Measurements from ENCODE around the gene DEPP1.
"Not testable (repeated sequence)": the region's sequence is repeated elsewhere in the genome, so short reads cannot be mapped to it uniquely, and the experiment has no call there.

The DEPP1 gene, protein sequence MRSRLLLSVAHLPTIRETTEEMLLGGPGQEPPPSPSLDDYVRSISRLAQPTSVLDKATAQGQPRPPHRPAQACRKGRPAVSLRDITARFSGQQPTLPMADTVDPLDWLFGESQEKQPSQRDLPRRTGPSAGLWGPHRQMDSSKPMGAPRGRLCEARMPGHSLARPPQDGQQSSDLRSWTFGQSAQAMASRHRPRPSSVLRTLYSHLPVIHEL
- 0 reads per million in 3 donors for total RNA-seq

DNA sequence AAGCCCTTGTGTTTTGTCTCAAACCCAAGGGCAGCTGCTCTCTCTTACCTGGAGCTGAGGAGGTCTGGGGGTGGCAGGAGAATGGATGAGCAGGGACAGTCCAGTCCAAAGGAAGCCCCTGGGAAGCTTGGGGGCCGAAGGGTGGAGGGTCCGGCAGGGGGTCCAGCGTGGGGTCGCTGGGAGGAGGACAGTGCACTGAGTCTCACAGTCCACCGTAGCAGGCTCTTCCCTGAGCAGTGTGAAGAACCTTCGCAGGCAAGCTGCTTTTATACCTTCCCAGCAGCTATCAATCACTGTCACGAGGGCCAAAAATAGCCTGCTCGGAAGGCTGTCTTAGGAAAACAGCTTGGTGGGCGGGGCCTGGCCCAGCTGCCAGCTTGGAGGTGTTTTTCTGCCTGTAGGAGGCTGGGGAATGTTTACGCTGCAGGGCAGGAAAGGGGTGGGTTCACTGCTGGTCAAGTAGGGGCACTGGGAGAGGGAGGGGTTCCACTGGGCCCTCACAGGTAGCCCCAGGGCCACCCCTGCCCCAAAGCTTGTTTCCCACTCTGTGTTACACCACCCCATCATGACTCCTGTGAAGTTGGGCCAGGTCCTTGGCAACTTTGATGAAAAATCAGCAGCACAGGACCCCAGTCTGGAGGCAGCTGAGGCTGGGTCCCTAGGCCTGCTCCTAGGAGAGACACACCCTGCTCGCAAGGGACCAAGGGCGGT is at the start of gene DEPP1:
TSS of gene DEPP1 (minus strand) at position 240 of the 711 bp plus-strand sequence. CDS start 779 bp downstream, outside the sequence.
- H3K27me3 ChIP-seq (replicated peaks; ENCODE audit: control insufficient read depth, insufficient read depth, low read length, poor library complexity, severe bottlenecking): no peaks in the 10 kb centered on the region
- no peaks in the 10 kb centered on the region for H3K36me3 ChIP-seq (ENCODE audit: control insufficient read depth, insufficient read depth, low read length)
- H3K27ac ChIP-seq (ENCODE audit: insufficient read depth, low read length, poor library complexity, severe bottlenecking): no peak within 1 kb of the TSS
- no peak for DNase-seq
- H3K4me1 ChIP-seq (ENCODE audit: control insufficient read depth, insufficient read depth, low read length, poor library complexity, severe bottlenecking): peaks cover 8% of the 10 kb centered on the region
- H3K9me3 ChIP-seq (ENCODE audit: control insufficient read depth, low read length): no peaks in the 10 kb centered on the region
- no peak within 1 kb of the TSS for H3K4me3 ChIP-seq (ENCODE audit: insufficient read depth, low read depth, low read length, poor library complexity, severe bottlenecking)

DNA sequence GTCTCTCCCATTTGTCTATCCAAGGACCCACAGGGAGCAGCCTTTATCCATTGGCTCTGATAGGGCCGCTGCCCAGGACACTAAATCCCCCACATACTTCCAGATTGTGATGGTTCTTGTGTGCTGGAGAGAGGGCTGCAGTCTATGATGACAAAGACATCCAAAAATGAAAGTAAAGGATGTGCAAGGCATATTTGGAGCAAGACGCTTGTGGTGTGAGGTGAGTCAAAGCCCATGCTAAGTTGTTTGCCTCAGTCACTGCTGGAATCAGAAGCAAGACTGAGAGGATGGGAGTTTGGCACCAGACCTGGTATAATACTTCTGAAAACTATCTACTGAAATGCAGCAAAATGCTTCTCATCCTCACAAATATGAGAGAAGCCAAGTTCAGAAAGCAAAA is 44.8 kb upstream of the DEPP1 start:
- no peak for DNase-seq
- Histone ChIP-seq H3K4me1 (ENCODE audit: control insufficient read depth, insufficient read depth, low read length, poor library complexity, severe bottlenecking) (no peaks in the 10 kb centered on the region), H3K9me3 (ENCODE audit: control insufficient read depth, low read length) (no peaks in the 10 kb centered on the region), H3K36me3 (ENCODE audit: control insufficient read depth, insufficient read depth, low read length) (no peaks in the 10 kb centered on the region), H3K27ac (ENCODE audit: insufficient read depth, low read length, poor library complexity, severe bottlenecking) (no peak overlapping the region), H3K4me3 (ENCODE audit: insufficient read depth, low read depth, low read length, poor library complexity, severe bottlenecking) (no peak overlapping the region), H3K27me3 (replicated peaks; ENCODE audit: control insufficient read depth, insufficient read depth, low read length, poor library complexity, severe bottlenecking) (no peaks in the 10 kb centered on the region)

DNA sequence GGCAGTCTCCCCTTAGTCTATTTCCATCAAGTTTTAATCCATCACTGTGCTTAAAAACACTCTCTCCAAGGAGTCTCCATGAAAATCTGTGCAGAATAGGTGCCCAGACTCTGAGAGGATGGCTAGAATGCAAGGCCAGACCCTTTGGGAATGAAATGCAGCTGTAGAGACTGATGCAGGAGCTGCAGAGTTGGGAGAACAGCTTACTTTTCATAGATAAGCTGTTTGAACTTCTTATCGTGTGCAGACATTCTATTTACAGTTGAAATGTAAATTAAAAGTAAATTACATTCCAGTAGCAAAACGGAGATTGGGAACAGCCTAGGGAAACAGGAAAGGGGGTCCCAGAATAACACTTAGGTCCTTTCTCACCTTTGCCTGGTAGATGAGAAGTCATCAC is 37.0 kb upstream of the DEPP1 start:
- no peaks in the 10 kb centered on the region for H3K4me1 ChIP-seq (ENCODE audit: control insufficient read depth, insufficient read depth, low read length, poor library complexity, severe bottlenecking)
- H3K27me3 ChIP-seq (replicated peaks; ENCODE audit: control insufficient read depth, insufficient read depth, low read length, poor library complexity, severe bottlenecking): no peaks in the 10 kb centered on the region
- no peak overlapping the region for H3K4me3 ChIP-seq (ENCODE audit: insufficient read depth, low read depth, low read length, poor library complexity, severe bottlenecking)
- DNase-seq: no peak
- H3K36me3 ChIP-seq (ENCODE audit: control insufficient read depth, insufficient read depth, low read length): no peaks in the 10 kb centered on the region
- no peaks in the 10 kb centered on the region for H3K9me3 ChIP-seq (ENCODE audit: control insufficient read depth, low read length)
- no peak overlapping the region for H3K27ac ChIP-seq (ENCODE audit: insufficient read depth, low read length, poor library complexity, severe bottlenecking)

DNA sequence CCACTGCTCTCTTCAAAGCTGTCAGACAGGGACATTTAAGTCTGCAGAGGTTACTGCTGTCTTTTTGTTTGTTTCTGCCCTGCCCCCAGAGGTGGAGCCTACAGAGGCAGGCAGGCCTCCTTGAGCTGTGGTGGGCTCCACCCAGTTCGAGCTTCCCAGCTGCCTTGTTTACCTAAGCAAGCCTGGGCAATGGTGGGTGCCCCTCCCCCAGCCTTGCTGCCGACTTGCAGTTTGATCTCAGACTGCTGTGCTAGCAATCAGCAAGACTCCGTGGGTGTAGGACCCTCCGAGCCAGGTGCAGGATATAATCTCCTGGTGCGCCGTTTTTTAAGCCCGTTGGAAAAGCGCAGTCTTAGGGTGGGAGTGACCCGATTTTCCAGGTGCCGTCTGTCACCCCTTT is 35.9 kb upstream of the DEPP1 start:
- not testable (repeated sequence) for H3K4me3 ChIP-seq (ENCODE audit: insufficient read depth, low read depth, low read length, poor library complexity, severe bottlenecking); DNase-seq

DNA sequence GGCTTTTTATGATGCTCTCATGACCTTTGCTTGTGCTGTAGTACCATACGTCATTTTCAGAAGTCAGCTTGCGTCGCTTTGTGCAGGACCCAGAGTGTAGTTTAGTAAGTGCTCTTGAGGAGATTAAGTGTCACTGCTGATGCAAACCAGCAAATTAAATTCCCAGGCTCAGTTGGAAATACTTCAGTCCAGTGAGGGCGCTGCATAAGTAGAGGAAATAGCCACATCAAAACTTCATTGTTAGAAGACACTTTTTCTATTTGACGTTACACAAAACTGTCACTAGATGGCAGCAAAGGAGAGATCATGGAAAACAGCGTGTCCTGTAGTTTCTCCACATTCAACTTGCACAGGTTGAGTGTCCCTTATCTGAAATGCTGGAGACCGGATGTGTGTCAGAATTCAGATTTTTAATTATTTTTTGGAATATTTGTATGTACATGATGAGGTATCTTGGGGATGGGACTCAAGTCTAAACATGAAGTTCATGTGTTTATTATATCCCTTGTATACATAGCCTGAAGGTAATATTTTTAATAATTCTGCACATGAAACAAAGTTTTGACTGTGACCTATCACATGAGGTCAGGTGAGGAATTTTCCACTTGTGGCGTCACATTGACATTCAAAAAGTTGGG is 30.0 kb upstream of the DEPP1 start:
- Histone ChIP-seq H3K27ac (ENCODE audit: insufficient read depth, low read length, poor library complexity, severe bottlenecking) (no peak overlapping the region), H3K9me3 (ENCODE audit: control insufficient read depth, low read length) (no peaks in the 10 kb centered on the region), H3K4me1 (ENCODE audit: control insufficient read depth, insufficient read depth, low read length, poor library complexity, severe bottlenecking) (no peaks in the 10 kb centered on the region), H3K27me3 (replicated peaks; ENCODE audit: control insufficient read depth, insufficient read depth, low read length, poor library complexity, severe bottlenecking) (no peaks in the 10 kb centered on the region), H3K36me3 (ENCODE audit: control insufficient read depth, insufficient read depth, low read length) (peaks cover 6% of the 10 kb centered on the region), H3K4me3 (ENCODE audit: insufficient read depth, low read depth, low read length, poor library complexity, severe bottlenecking) (no peak overlapping the region)
- DNase-seq: peak in 1 of 3 donors; percentile 14

More for the DNA sequence above, 35.9 kb upstream of the DEPP1 start:
- H3K27me3 ChIP-seq (replicated peaks; ENCODE audit: control insufficient read depth, insufficient read depth, low read length, poor library complexity, severe bottlenecking); H3K4me1 ChIP-seq (ENCODE audit: control insufficient read depth, insufficient read depth, low read length, poor library complexity, severe bottlenecking); H3K27ac ChIP-seq (ENCODE audit: insufficient read depth, low read length, poor library complexity, severe bottlenecking); H3K9me3 ChIP-seq (ENCODE audit: control insufficient read depth, low read length); H3K36me3 ChIP-seq (ENCODE audit: control insufficient read depth, insufficient read depth, low read length): not testable (repeated sequence)

DNA sequence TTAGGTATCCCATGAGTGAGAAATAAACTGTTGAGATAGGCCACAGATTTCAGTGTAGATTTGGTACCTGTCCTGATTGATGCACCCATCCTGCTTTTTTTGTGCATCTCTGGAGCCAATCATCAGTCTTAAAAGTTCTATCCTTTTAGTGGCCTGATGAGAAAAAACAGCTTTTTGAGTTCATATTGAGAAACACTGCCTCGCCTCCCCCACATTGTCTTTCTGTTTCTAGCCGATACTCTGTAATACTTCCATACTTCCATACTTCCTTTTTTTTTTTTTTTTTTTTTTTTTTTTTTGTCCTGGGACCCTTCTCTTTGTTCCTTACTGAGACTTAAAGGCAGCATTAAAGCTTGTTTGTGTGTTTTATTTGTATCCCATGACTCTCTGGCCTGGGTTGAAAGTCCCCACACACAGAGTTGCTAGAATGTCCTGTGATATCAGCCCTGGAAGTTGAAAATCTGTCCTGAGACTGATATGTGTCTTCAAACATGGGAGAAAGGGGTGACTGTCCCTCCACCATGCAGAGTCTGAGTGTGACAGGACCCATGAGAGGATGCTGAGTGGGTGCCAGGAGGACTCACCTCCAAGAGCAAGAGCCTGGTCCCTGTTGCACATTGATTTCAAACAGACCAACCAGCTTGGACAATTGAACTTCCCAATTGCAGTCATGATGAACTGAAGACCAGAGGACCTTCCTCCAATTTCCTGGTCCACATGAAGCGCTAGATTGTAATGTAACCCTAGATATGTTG is 27.8 kb upstream of the DEPP1 start:
- no peak for DNase-seq
- no peak overlapping the region for H3K27ac ChIP-seq (ENCODE audit: insufficient read depth, low read length, poor library complexity, severe bottlenecking)
- no peaks in the 10 kb centered on the region for H3K4me1 ChIP-seq (ENCODE audit: control insufficient read depth, insufficient read depth, low read length, poor library complexity, severe bottlenecking)
- H3K27me3 ChIP-seq (replicated peaks; ENCODE audit: control insufficient read depth, insufficient read depth, low read length, poor library complexity, severe bottlenecking): no peaks in the 10 kb centered on the region
- peaks cover 12% of the 10 kb centered on the region for H3K36me3 ChIP-seq (ENCODE audit: control insufficient read depth, insufficient read depth, low read length)
- no peaks in the 10 kb centered on the region for H3K9me3 ChIP-seq (ENCODE audit: control insufficient read depth, low read length)
- H3K4me3 ChIP-seq (ENCODE audit: insufficient read depth, low read depth, low read length, poor library complexity, severe bottlenecking): no peak overlapping the region

DNA sequence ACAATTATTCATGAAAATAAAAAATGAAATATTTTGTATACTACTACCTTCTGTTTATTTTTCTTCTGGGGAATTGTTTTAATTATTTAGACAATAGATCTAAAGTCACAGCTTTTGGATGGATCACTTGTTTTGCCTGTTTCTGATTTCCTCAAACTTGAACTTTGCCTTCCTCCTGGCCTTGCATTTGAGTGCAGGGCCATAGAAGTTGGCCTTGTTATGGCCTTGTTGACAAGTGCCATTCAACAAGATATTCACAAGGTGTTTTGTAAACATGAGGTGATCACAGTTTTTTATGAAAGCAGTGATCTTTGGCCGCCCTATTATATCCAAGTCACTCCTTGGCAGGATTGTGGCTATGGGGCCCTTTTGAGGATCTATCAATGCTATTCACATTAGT is 26.7 kb upstream of the DEPP1 start:
- no peaks in the 10 kb centered on the region for H3K9me3 ChIP-seq (ENCODE audit: control insufficient read depth, low read length)
- no peak overlapping the region for H3K27ac ChIP-seq (ENCODE audit: insufficient read depth, low read length, poor library complexity, severe bottlenecking)
- peaks cover 12% of the 10 kb centered on the region for H3K36me3 ChIP-seq (ENCODE audit: control insufficient read depth, insufficient read depth, low read length)
- H3K27me3 ChIP-seq (replicated peaks; ENCODE audit: control insufficient read depth, insufficient read depth, low read length, poor library complexity, severe bottlenecking): no peaks in the 10 kb centered on the region
- no peaks in the 10 kb centered on the region for H3K4me1 ChIP-seq (ENCODE audit: control insufficient read depth, insufficient read depth, low read length, poor library complexity, severe bottlenecking)
- no peak overlapping the region for H3K4me3 ChIP-seq (ENCODE audit: insufficient read depth, low read depth, low read length, poor library complexity, severe bottlenecking)
- DNase-seq: no peak

DNA sequence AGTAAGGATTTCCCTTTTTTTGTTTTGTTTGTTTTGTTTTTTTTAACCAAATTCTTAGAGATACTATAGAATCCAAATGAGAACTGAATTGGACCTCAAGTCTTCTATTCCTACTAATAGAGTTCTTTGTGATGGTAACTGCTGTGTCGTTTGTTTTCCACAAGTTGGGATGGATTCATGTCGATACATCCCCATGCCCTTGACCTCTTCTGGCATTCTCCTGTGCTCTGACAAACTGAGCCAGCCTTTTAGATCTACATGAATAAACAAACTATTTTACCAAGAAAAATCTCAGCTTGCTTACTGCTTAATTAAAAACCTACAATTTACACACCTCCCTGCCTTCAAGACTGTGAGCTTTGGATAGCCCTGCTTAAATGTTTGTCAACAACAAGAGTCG is 26.1 kb upstream of the DEPP1 start:
- no peak for DNase-seq
- Histone ChIP-seq H3K4me3 (ENCODE audit: insufficient read depth, low read depth, low read length, poor library complexity, severe bottlenecking) (no peak overlapping the region), H3K36me3 (ENCODE audit: control insufficient read depth, insufficient read depth, low read length) (peaks cover 12% of the 10 kb centered on the region)

DNA sequence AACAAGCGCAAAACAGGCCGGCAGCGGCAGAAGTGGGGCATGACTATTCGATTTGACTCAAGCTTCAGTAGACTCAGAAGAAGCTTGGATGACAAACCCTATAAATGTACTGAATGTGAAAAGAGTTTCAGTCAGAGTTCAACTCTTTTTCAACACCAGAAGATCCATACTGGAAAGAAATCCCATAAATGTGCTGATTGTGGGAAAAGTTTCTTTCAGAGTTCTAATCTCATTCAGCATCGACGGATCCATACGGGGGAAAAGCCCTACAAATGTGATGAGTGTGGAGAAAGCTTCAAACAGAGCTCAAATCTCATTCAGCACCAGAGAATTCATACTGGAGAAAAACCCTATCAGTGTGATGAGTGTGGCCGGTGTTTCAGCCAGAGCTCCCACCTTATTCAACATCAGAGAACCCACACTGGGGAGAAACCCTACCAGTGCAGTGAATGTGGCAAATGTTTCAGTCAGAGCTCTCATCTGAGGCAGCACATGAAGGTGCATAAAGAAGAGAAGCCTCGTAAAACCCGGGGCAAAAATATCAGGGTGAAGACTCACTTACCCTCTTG is 24.9 kb upstream of the DEPP1 start:
- Histone ChIP-seq H3K27ac (ENCODE audit: insufficient read depth, low read length, poor library complexity, severe bottlenecking) (no peak overlapping the region), H3K4me3 (ENCODE audit: insufficient read depth, low read depth, low read length, poor library complexity, severe bottlenecking) (no peak overlapping the region), H3K27me3 (replicated peaks; ENCODE audit: control insufficient read depth, insufficient read depth, low read length, poor library complexity, severe bottlenecking) (no peaks in the 10 kb centered on the region), H3K4me1 (ENCODE audit: control insufficient read depth, insufficient read depth, low read length, poor library complexity, severe bottlenecking) (no peaks in the 10 kb centered on the region), H3K9me3 (ENCODE audit: control insufficient read depth, low read length) (no peaks in the 10 kb centered on the region), H3K36me3 (ENCODE audit: control insufficient read depth, insufficient read depth, low read length) (peaks cover 12% of the 10 kb centered on the region)
- DNase-seq: no peak

More for the DNA sequence above, 26.1 kb upstream of the DEPP1 start:
- no peaks in the 10 kb centered on the region for H3K27me3 ChIP-seq (replicated peaks; ENCODE audit: control insufficient read depth, insufficient read depth, low read length, poor library complexity, severe bottlenecking)
- no peaks in the 10 kb centered on the region for H3K4me1 ChIP-seq (ENCODE audit: control insufficient read depth, insufficient read depth, low read length, poor library complexity, severe bottlenecking)
- no peak overlapping the region for H3K27ac ChIP-seq (ENCODE audit: insufficient read depth, low read length, poor library complexity, severe bottlenecking)
- no peaks in the 10 kb centered on the region for H3K9me3 ChIP-seq (ENCODE audit: control insufficient read depth, low read length)
